Activated CD4-positive, alpha-beta T cell treated with anti-CD3 and anti-CD28 coated beads, Interleukin-2, amount 10 ng/mL, durations not matched to agents 7 days and 5 days (primary cell): ENCODE measurements around the gene SUV39H1. TPM values are rescaled to one million over a fixed set of nuclear protein-coding genes. Genes with fewer than 3 reads are reported as not detected.
A peak's percentile ranks its signal among the peaks of the same experiment; 100 is the strongest.

Experiments
- CTCF ChIA-PET: fragments of 350-600 bp; sonication (Branson Sonifier 250); formaldehyde crosslinking; loops from one replicate; lab custom pipeline; 2021; ENCODE audit warnings: antibody characterized with exemption; lab: Charles Lee
- POLR2A ChIA-PET: fragments of 350-600 bp; sonication (Branson Sonifier 250); formaldehyde crosslinking; loops from one replicate; lab custom pipeline; 2021; ENCODE audit warnings: antibody characterized with exemption; lab: Charles Lee
- DNase-seq: peaks from one replicate; pipeline ENCODE4 v3.0.0-alpha.2; 2020
- H3K27ac Mint-ChIP-seq: one replicate; pipeline ENCODE4 v1.8.0; 2021; ENCODE audit warnings: mild to moderate bottlenecking, moderate library complexity, mixed read lengths
- H3K27me3 Mint-ChIP-seq: one replicate; pipeline ENCODE4 v1.8.0; 2021; ENCODE audit warnings: mixed read lengths
- H3K36me3 Mint-ChIP-seq: one replicate; pipeline ENCODE4 v1.8.0; 2021; ENCODE audit warnings: low read depth, mixed read lengths
- H3K4me1 Mint-ChIP-seq: one replicate; pipeline ENCODE4 v1.8.0; 2021; ENCODE audit warnings: mixed read lengths
- H3K4me3 Mint-ChIP-seq: one replicate; pipeline ENCODE4 v1.8.0; 2021; ENCODE audit warnings: mild to moderate bottlenecking, moderate library complexity, mixed read lengths
- H3K9me3 Mint-ChIP-seq: one replicate; pipeline ENCODE4 v1.8.0; 2021; ENCODE audit warnings: mixed read lengths
- total RNA-seq, 2 experiments: library from RNA; stranded (reverse); gene quantifications; one replicate each; pipeline ENCODE4 v1.2.3, GENCODE V29; 2021

Gene SUV39H1
- total RNA-seq, 2 experiments from 2014 or later: 33.4 to 33.6 TPM

DNA sequence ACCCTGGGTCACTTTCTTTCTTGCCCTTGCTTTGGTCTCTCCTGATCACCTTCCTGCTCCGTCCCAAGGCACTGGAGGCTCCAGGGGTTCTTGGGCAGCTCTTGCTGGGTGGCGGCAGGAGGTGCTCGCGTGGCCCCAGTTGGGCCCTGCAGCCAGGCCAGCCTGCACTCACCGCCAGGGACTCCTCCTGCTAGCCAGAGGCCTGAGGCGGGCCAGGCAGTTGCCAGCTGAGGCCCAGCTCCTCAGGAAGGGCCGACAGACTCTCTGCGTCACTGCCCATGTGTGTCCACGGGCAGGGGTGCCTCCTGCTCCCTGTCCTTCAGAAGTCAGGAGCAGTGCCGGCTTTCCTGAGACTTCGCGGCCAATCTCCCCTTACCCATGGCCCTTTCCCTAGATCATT lies 9.3 kb downstream of the SUV39H1 start:
- ChIA-PET CTCF (no interaction called here), POLR2A (no interaction called here)
- peaks cover 2% of the 10 kb centered on the region for H3K9me3 Mint-ChIP-seq
- no peaks in the 10 kb centered on the region for H3K27me3 Mint-ChIP-seq
- H3K36me3 Mint-ChIP-seq: peaks cover 59% of the 10 kb centered on the region
- no peak overlapping the region for H3K27ac Mint-ChIP-seq
- H3K4me3 Mint-ChIP-seq: no peak overlapping the region
- peaks cover 37% of the 10 kb centered on the region for H3K4me1 Mint-ChIP-seq
- DNase-seq: no peak

DNA sequence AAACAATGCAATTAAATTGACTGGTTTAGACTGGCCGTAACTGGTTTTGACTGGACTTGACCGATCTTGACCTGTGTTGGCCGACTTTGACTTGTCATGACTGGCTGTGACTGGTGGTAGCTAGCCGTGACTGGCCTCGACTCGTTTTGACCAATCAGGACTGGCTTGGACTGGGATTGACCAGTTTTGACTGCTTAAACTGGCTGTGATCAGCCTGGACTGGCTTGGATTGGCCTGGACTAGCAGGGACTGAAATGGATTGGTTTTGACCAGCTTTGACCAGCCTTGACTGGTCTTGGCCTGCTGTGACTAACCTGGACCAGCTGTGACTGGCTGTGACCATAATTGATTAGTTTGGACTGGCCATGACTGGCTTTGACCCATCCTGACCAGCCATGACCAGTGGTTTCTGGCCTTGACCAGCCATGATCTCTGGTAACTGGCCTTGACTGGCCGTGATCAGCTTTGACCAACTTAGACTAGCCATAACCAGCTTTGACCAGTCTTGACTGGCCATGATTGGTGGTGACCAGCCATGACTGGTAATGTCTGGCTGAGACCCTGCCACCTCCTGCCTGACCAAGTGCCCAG lies 13.1 kb downstream of the SUV39H1 start:
- ChIA-PET CTCF (interaction anchor here (2.5 kb wide), 1 partner anchor 10 kb away, joined by 8 read pairs; no protein-coding TSS in a partner anchor), POLR2A (interaction anchor here (0.6 kb wide), 1 partner anchor 21 kb away, joined by 6 read pairs; no protein-coding TSS in a partner anchor)
- no peak for DNase-seq
- H3K27me3 Mint-ChIP-seq: no peaks in the 10 kb centered on the region
- H3K9me3 Mint-ChIP-seq: peaks cover 3% of the 10 kb centered on the region
- H3K36me3 Mint-ChIP-seq: peaks cover 65% of the 10 kb centered on the region
- H3K4me1 Mint-ChIP-seq: peaks cover 48% of the 10 kb centered on the region
- H3K4me3 Mint-ChIP-seq: no peak overlapping the region
- no peak overlapping the region for H3K27ac Mint-ChIP-seq

DNA sequence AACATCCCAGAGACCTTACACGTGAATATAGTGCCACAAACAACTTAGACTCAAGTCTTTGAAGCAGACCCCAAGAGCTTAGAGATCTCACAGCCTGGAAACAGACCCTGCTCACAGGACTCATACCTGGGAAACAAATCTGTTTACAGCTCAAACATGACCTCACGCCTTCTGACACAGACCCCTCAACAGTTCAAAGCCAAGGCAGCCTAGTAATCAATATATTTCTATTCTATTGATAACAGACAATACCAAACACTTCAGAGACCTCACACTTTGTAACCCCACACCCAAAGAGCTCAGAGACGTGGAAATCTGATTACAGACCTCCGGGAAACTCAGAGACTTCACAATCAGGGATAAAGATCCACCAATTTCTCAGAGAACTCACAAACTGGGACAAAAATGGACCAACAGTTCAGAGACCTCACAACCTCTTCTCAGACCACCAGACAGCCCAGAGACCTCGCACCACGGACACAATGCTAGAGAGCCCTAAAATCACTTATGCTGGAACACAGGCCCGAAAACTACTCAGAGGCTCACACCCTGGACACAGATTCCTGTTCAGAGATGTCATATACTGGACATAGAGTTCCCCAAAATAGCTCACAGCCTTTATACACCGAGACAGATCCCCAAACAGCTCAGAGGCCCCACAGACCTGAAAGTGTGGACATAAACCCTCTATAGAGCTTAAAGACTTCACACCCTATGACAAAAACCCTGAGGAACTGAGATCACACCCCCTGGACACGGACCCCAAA lies 14.8 kb downstream of the SUV39H1 start:
- Mint-ChIP-seq H3K36me3 (peaks cover 60% of the 10 kb centered on the region), H3K27me3 (no peaks in the 10 kb centered on the region), H3K9me3 (peaks cover 10% of the 10 kb centered on the region), H3K4me1 (peaks cover 61% of the 10 kb centered on the region), H3K27ac (peak overlapping the region; percentile 96), H3K4me3 (peak overlapping the region; percentile 58)
- ChIA-PET POLR2A (no interaction called here), CTCF (interaction anchor here (2.5 kb wide), 1 partner anchor 11 kb away, joined by 8 read pairs; no protein-coding TSS in a partner anchor)
- DNase-seq: no peak

DNA sequence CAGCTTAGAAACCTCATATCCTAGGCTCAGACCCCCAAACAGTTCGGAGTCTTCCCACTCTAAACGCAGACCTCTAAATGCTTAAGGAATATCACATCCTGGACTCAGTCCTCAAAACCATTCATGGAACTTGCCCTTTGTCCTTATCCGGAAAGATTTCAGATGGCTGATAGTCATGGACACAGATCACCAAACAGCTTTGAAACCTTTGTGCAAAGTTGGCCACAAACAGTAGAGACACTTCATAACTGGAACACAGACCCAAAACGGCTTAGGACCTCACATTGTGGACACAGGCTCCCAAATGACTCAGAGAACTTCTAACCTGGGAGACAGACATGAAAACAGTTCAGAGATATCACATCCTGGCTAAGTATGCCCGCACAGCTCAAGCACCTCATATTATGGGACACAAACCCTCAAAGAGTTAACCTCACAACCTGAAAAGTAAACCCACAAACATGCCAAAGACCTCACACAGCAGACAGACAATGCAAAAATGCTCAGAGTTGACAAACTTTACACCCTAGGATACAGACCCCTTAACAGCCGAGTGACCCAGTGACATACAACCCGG lies 15.5 kb downstream of the SUV39H1 start:
- H3K36me3 Mint-ChIP-seq: peaks cover 58% of the 10 kb centered on the region
- DNase-seq: no peak
- CTCF ChIA-PET: interaction anchor here (2.5 kb wide), 1 partner anchor 12 kb away, joined by 8 read pairs; no protein-coding TSS in a partner anchor
- H3K9me3 Mint-ChIP-seq: peaks cover 14% of the 10 kb centered on the region
- no peaks in the 10 kb centered on the region for H3K27me3 Mint-ChIP-seq
- peaks cover 68% of the 10 kb centered on the region for H3K4me1 Mint-ChIP-seq
- H3K27ac Mint-ChIP-seq: peak overlapping the region; percentile 96
- H3K4me3 Mint-ChIP-seq: peak overlapping the region; percentile 58
- POLR2A ChIA-PET: no interaction called here

DNA sequence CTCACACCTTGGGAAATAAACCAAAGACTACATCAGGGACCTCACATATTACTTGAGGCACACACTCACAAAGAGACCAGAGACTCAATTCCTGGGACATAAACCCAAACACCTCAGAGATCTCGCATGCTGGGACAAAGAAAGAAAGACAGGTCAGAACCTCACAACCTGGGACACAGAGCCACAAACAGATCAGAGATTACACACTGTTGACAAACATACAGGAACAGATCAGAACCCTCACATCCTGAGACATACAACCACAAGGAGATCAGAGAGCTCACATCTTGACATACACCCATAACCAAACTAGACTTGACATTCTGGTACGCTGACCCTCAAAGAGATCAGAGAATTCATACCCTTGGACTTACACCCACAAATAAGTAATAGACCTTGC lies 17.3 kb downstream of the SUV39H1 start:
- H3K36me3 Mint-ChIP-seq: peaks cover 51% of the 10 kb centered on the region
- peak overlapping the region; percentile 96 for H3K27ac Mint-ChIP-seq
- CTCF ChIA-PET: interaction anchor here (1.9 kb wide), 1 partner anchor 24 kb away, joined by 7 read pairs; no protein-coding TSS in a partner anchor
- H3K9me3 Mint-ChIP-seq: peaks cover 14% of the 10 kb centered on the region
- no peaks in the 10 kb centered on the region for H3K27me3 Mint-ChIP-seq
- H3K4me1 Mint-ChIP-seq: peaks cover 78% of the 10 kb centered on the region
- POLR2A ChIA-PET: no interaction called here
- peak overlapping the region; percentile 58 for H3K4me3 Mint-ChIP-seq
- DNase-seq: peak; percentile 29

DNA sequence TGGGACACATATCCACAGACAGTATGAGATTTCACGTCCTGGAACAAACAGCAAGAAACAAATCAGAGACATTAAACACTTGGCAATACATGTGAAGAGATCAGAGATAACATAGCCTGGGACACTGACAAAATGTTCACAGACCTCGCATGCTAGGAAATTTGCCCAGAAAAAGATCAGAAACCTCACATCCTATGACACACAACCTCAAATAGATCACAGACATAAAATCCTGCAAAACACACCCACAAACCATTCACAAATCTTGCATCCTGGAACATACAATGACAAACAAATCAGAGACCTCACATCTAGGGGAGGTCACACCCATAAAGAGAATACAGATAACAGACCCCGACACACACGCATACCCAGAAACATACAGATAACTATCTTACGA lies 18.0 kb downstream of the SUV39H1 start:
- Mint-ChIP-seq H3K4me3 (peak overlapping the region; percentile 1), H3K4me1 (peaks cover 82% of the 10 kb centered on the region), H3K9me3 (peaks cover 14% of the 10 kb centered on the region), H3K27ac (peak overlapping the region; percentile 96), H3K36me3 (peaks cover 50% of the 10 kb centered on the region), H3K27me3 (no peaks in the 10 kb centered on the region)
- peak; percentile 15 for DNase-seq
- ChIA-PET CTCF (interaction anchor here (1.9 kb wide), 1 partner anchor 23 kb away, joined by 7 read pairs; no protein-coding TSS in a partner anchor), POLR2A (no interaction called here)

DNA sequence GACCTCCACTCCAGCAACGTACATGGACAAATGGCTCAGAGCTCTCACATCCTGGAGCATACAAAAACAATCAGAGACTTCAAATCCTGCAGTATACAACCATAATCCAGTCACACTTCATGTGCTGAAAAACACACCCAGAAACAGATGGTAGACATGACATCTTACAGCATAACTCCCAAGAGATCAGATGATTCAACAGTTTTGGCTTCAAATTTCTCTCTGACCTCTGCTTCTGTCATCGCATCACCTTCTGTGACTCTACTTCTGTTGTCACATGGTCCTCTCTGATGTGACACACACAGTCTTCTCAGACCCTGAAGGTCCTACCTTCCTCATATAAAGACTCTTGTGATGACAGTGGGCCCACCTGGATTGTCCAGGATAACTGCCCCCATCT lies 18.5 kb downstream of the SUV39H1 start:
- DNase-seq: no peak
- POLR2A ChIA-PET: no interaction called here
- Mint-ChIP-seq H3K9me3 (peaks cover 14% of the 10 kb centered on the region), H3K36me3 (peaks cover 50% of the 10 kb centered on the region), H3K4me1 (peaks cover 82% of the 10 kb centered on the region), H3K4me3 (peak overlapping the region; percentile 1), H3K27ac (peak overlapping the region; percentile 96), H3K27me3 (no peaks in the 10 kb centered on the region)
- CTCF ChIA-PET: no interaction called here

DNA sequence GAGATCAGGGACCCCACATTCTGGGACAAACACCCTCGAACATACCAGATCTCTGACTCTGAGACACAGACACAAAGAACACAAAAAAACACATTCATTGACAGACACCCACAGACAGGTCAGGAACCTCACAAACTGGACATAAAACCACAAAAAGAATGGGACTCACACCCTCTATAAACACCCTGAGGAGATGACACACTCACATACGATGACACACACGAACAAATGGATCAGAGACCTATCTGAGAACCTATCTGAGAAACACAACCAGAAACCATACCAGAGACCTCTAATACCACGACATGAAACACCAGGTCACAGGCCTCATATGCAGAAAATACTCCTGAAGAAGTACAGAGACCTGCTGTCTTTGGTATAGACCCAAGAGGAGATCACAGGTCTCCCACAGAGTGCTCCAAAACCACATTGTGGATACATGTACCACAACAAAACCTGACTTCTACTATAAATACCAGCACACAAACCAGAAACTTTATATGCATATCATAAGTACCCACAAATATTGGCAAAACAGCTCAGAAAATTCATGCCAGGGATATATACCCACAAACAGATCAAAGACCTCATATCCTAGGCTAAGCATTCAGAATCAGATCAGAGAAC lies 19.5 kb downstream of the SUV39H1 start:
- Mint-ChIP-seq H3K9me3 (peaks cover 11% of the 10 kb centered on the region), H3K27ac (peak overlapping the region; percentile 96), H3K36me3 (peaks cover 41% of the 10 kb centered on the region), H3K4me1 (peaks cover 74% of the 10 kb centered on the region), H3K4me3 (no peak overlapping the region), H3K27me3 (no peaks in the 10 kb centered on the region)
- peak; percentile 17 for DNase-seq
- ChIA-PET CTCF (interaction anchor here (1.1 to 1.7 kb wide), 2 partner anchors 10 to 12 kb away, joined by 3 read pairs; no protein-coding TSS in a partner anchor), POLR2A (no interaction called here)

DNA sequence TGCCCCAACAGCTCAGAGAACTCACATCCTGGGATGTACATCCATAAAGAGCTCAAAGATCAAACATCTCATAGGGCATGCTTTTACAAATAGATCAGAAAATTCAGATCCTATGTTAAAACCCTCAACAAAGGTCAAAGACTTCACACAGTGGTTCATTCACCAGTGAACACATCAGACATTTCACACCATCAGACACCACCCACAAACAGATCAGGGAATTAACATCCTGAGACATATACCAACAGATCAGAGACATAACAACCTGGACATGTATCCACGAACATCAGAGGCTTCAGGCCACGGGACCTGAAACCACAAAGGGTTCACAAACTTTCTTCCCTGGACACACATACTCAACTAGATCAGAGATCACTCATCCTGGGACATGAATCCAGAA lies 23.4 kb downstream of the SUV39H1 start:
- Mint-ChIP-seq H3K4me3 (no peak overlapping the region), H3K27me3 (no peaks in the 10 kb centered on the region), H3K4me1 (peaks cover 41% of the 10 kb centered on the region), H3K9me3 (peaks cover 13% of the 10 kb centered on the region), H3K27ac (no peak overlapping the region), H3K36me3 (peaks cover 18% of the 10 kb centered on the region)
- CTCF ChIA-PET: interaction anchor here (0.6 kb wide), 1 partner anchor 171 kb away, joined by 4 read pairs; no protein-coding TSS in a partner anchor
- POLR2A ChIA-PET: interaction anchor here (0.6 kb wide), 1 partner anchor 9 kb away, joined by 3 read pairs; no protein-coding TSS in a partner anchor
- no peak for DNase-seq

DNA sequence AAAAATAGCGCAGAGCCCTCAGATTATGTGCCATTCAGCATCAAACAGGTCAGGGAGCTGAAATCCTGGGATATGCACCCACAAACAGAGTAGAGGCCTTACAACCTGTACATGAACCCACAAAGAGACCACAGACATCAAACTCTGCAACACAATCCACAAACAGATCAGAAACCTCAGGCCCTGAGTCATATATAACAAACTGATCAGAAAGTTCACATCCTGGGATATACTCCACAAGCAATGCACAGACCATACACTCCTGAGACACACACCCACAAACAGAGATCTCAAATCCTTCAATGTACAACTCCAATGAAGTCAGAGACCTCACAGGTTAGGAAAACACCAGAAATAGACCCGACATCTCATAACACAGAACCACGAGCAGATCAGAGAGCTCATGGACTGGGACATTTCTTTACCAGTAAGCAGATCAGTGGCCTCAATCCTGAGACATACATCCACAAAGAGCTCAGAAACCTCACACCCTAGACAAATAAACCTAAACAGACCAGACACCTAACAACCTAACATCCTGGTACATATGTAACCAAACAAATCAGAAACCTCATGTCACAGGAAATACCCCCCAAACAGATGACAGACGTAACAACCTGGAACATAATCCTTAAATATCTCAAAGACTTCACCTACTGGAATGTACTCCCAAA lies 24.2 kb downstream of the SUV39H1 start:
- DNase-seq: no peak
- Mint-ChIP-seq H3K4me1 (peaks cover 37% of the 10 kb centered on the region), H3K36me3 (peaks cover 24% of the 10 kb centered on the region), H3K4me3 (no peak overlapping the region), H3K27ac (no peak overlapping the region), H3K27me3 (no peaks in the 10 kb centered on the region), H3K9me3 (peaks cover 10% of the 10 kb centered on the region)
- CTCF ChIA-PET: interaction anchor here (0.9 to 1.0 kb wide), 2 partner anchors 10 to 13 kb away, joined by 3 read pairs; no protein-coding TSS in a partner anchor
- POLR2A ChIA-PET: interaction anchor here (1.0 kb wide), 1 partner anchor 17 kb away, joined by 3 read pairs; no protein-coding TSS in a partner anchor

DNA sequence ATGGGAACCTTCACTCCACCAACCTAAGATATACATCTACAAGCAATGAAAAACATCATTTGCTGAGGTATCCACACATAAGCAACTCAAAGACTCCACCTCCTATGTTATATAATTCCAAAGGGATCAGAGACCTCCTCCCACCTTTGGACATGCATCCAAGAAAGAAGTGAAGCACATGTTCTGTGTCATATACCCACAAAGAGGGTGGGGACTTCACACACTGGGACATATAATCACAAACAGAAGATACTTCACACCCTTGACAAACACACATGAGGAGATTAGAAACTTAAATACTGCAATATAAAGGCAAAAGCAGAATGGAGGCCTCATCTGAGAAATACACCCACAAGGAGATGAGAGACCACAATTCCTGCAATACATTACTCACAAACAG lies 25.4 kb downstream of the SUV39H1 start:
- DNase-seq: no peak
- H3K36me3 Mint-ChIP-seq: peaks cover 28% of the 10 kb centered on the region
- H3K4me3 Mint-ChIP-seq: no peak overlapping the region
- peaks cover 35% of the 10 kb centered on the region for H3K4me1 Mint-ChIP-seq
- no peaks in the 10 kb centered on the region for H3K27me3 Mint-ChIP-seq
- peaks cover 7% of the 10 kb centered on the region for H3K9me3 Mint-ChIP-seq
- H3K27ac Mint-ChIP-seq: no peak overlapping the region
- POLR2A ChIA-PET: no interaction called here
- CTCF ChIA-PET: no interaction called here

DNA sequence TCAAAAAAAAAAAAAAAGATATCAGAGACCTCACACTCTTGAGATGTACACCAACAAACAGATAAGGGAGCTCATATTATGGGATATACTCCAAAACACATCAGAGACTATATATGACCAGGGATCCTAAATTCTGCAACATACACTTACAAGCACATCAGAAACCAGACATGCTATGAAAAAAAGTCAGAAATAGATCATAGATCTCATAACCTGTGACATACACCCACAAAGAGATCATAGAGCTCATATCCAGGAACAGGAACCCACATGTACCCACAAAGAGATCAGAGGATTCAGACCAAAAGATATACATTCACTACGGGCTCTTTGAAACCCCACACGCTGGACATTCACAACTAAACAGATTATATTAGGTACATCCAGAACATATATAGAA lies 30.1 kb downstream of the SUV39H1 start:
- Mint-ChIP-seq H3K4me3 (no peak overlapping the region), H3K27ac (no peak overlapping the region), H3K27me3 (no peaks in the 10 kb centered on the region), H3K4me1 (peaks cover 39% of the 10 kb centered on the region), H3K36me3 (peaks cover 40% of the 10 kb centered on the region), H3K9me3 (peaks cover 26% of the 10 kb centered on the region)
- POLR2A ChIA-PET: interaction anchor here (0.8 kb wide), 1 partner anchor 10 kb away, joined by 6 read pairs; no protein-coding TSS in a partner anchor
- CTCF ChIA-PET: interaction anchor here (0.7 to 1.7 kb wide), 3 partner anchors 10 to 18 kb away, joined by 3 to 4 read pairs (median 4); no protein-coding TSS in a partner anchor
- DNase-seq: no peak
